CD4-positive, alpha-beta T cell treated with Interleukin-1 beta for 1 hour (primary cell): ENCODE results near the gene MAN2C1.
"Not testable (repeated sequence)": the region's sequence is repeated elsewhere in the genome, so short reads cannot be mapped to it uniquely, and the experiment has no call there.

Experiments
- DNase-seq, 2 donors: peaks; one replicate each; pipeline ENCODE4 v3.0.0-alpha.2; 2020 to 2022

The MAN2C1 gene

GRCh38 chr15:75367913-75368688, at the start of gene MAN2C1:
TSS of gene MAN2C1 (minus strand) at chr15:75368607. CDS start at chr15:75368583, 24 bp downstream.
- DNase-seq, result peak; percentile 93 to 94

GRCh38 chr15:75416584-75416983, 48.2 kb upstream of the MAN2C1 start:
- no peak for DNase-seq

GRCh38 chr15:75410196-75410595, 41.8 kb upstream of the MAN2C1 start:
- no peak for DNase-seq

- DNase-seq, result no peak
Measured at GRCh38 chr15:75407083-75407482, 38.7 kb upstream of the MAN2C1 start.

- DNase-seq, result no peak
Measured at GRCh38 chr15:75403892-75404291, 35.5 kb upstream of the MAN2C1 start.

- DNase-seq, result no peak
Measured at GRCh38 chr15:75397494-75397893, 29.1 kb upstream of the MAN2C1 start.

GRCh38 chr15:75389791-75390382, 21.5 kb upstream of the MAN2C1 start:
- no peak for DNase-seq

GRCh38 chr15:75383986-75384385, 15.6 kb upstream of the MAN2C1 start:
- not testable (repeated sequence) for DNase-seq

GRCh38 chr15:75380773-75381172, 12.4 kb upstream of the MAN2C1 start:
- DNase-seq, result no peak

- no peak for DNase-seq
Measured at GRCh38 chr15:75371901-75372688, 3.7 kb upstream of the MAN2C1 start.

- DNase-seq, result no peak
Measured at GRCh38 chr15:75371486-75371885, 3.1 kb upstream of the MAN2C1 start.

- no peak for DNase-seq
Measured at GRCh38 chr15:75369897-75370581, 1.6 kb upstream of the MAN2C1 start.

- DNase-seq, result peak in 1 of 2 donors; percentile 40
Measured at GRCh38 chr15:75368689-75369239, 357 bp upstream of the MAN2C1 start.

- DNase-seq, result no peak
Measured at GRCh38 chr15:75367406-75367912, 948 bp downstream of the MAN2C1 start.

- no peak for DNase-seq
Measured at GRCh38 chr15:75367006-75367405, 1.4 kb downstream of the MAN2C1 start.

- no peak for DNase-seq
Measured at GRCh38 chr15:75366163-75366562, 2.2 kb downstream of the MAN2C1 start.

GRCh38 chr15:75364881-75365280, 3.5 kb downstream of the MAN2C1 start:
- DNase-seq, result no peak

- no peak for DNase-seq
Measured at GRCh38 chr15:75363786-75364185, 4.6 kb downstream of the MAN2C1 start.

GRCh38 chr15:75362642-75363249, 5.7 kb downstream of the MAN2C1 start:
- DNase-seq, result no peak

GRCh38 chr15:75361989-75362641, 6.3 kb downstream of the MAN2C1 start:
- no peak for DNase-seq

GRCh38 chr15:75361361-75361988, 6.9 kb downstream of the MAN2C1 start:
- DNase-seq, result no peak
